Heart left ventricle (tissue), 13 donors: ENCODE measurements around the gene LYPD4.

Experiments used
- CTCF ChIP-seq, 12 donors: fragments of 200-600 bp; sonication (generic) in 4 of 12; IDR thresholded peaks; one replicate each; pipeline versions ENCODE4 v1.5.0 to v1.8.0; 2018 to 2022; ENCODE audit warnings: antibody characterized with exemption in 12 of 12, mild to moderate bottlenecking in 5 of 12
- POLR2A ChIP-seq, 2 donors: fragments of 450-650 bp; IDR thresholded peaks; one replicate each; pipeline ENCODE4 v1.6.1; 2017; ENCODE audit warnings: antibody characterized with exemption in 2 of 2, mild to moderate bottlenecking in 2 of 2, moderate library complexity in 2 of 2
- donor health status: ischemic (EF 13 %, LVEDD 7.1; RV severe dilation, severe dysfunction).
- donor health status: DM: no; HTN: yes; CAD: no.
- donor health status: DM: no; HTN: no; CAD: no.
- donor health status: ischemic (EF 25% LVEDD 6.9; RV normal size, moderate dysfunction).
- donor health status: ischemic (EF 25% LVEDD 5.7; RV mildly dilated, moderate dysfunction).
- donor health status: ischemic (EF 35%, LVEDD 5.7; RV mildly dilated, moderate dysfunction).
- donor health status: nonischemic (EF 11% LVEDD 7.7; RV severe dilation, severe dysfunction).
- donor health status: DM: yes; HTN: yes; CAD: no.
- donor health status: PGD.
- donor health status: ischemic (EF 29% LVEDD 5.4; RV normal size, mild dysfunction).
- donor health status: nonischemic (EF 23%, LVEDD 6.1; RV moderate dilation, normal function).

GRCh38 chr19:41862445-41862986 lies 18.0 kb upstream of the LYPD4 start:
- TF ChIP-seq CTCF (IDR thresholded peaks at IDR 0.05) (no peak), POLR2A (IDR thresholded peaks at IDR 0.05) (no peak)
